ENCODE results near the gene PALM2AKAP2.

Gene PALM2AKAP2

DNA sequence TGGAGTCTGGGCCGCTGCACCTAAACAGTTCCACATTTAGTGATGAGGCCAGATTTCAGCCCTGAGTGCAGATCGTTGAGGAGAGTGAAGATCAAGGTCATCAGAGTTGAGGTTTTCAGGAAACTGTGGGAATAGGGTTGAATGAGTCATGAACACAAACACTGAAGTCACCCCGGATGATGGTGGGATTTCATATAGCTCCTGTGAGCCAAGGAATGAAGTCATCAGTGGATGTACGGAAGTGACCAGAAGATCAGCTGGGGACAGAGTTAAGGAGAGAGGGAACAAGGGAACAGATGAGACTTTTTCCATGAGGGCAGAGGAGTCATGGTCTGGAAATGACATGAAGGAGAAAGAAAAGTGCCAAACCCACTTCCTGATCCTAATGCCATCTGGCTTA, 36.5 kb downstream of the PALM2AKAP2 start:
- Histone ChIP-seq H3K36me3 (ENCODE audit: insufficient read depth, low read length) (no peaks in the 10 kb centered on the region), H4K20me1 (ENCODE audit: insufficient read depth, low read length, poor library complexity, severe bottlenecking) (no peaks in the 10 kb centered on the region), H3K9ac (ENCODE audit: low read depth, low read length, poor library complexity, severe bottlenecking) (no peak overlapping the region), H3F3A (ENCODE audit: low read depth) (no peaks in the 10 kb centered on the region), H3K4me3 (ENCODE audit: low read length, poor library complexity, severe bottlenecking) (no peak overlapping the region), H3K4me2 (ENCODE audit: low read depth, low read length, poor library complexity, severe bottlenecking) (no peak overlapping the region), H3K27me3 (ENCODE audit: insufficient read depth, low read length, poor library complexity, severe bottlenecking) (no peaks in the 10 kb centered on the region), H3K79me2 (ENCODE audit: insufficient read depth, low read length) (no peaks in the 10 kb centered on the region), H3K4me1 (ENCODE audit: insufficient read depth, low read length, poor library complexity, severe bottlenecking) (no peaks in the 10 kb centered on the region), H3K9me2 (replicated peaks; ENCODE audit: low read depth, low read length) (no peaks in the 10 kb centered on the region), H3K9me3 (ENCODE audit: insufficient read depth, low read depth, low read length) (no peaks in the 10 kb centered on the region), H2AFZ (ENCODE audit: low read length) (no peak overlapping the region)
- TF ChIP-seq, protein P1, sequence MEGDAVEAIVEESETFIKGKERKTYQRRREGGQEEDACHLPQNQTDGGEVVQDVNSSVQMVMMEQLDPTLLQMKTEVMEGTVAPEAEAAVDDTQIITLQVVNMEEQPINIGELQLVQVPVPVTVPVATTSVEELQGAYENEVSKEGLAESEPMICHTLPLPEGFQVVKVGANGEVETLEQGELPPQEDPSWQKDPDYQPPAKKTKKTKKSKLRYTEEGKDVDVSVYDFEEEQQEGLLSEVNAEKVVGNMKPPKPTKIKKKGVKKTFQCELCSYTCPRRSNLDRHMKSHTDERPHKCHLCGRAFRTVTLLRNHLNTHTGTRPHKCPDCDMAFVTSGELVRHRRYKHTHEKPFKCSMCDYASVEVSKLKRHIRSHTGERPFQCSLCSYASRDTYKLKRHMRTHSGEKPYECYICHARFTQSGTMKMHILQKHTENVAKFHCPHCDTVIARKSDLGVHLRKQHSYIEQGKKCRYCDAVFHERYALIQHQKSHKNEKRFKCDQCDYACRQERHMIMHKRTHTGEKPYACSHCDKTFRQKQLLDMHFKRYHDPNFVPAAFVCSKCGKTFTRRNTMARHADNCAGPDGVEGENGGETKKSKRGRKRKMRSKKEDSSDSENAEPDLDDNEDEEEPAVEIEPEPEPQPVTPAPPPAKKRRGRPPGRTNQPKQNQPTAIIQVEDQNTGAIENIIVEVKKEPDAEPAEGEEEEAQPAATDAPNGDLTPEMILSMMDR (conservative IDR thresholded peaks at IDR 0.05; ENCODE audit: low read length): no peak
- TF ChIP-seq EZH2phosphoT487 (IDR thresholded peaks at IDR 0.05; ENCODE audit: borderline replicate concordance): no peak

GRCh38 chr9:109817146-109817845, 37.3 kb downstream of the PALM2AKAP2 start:
- H3K4me2 ChIP-seq (ENCODE audit: low read depth, low read length, poor library complexity, severe bottlenecking): no peak overlapping the region

GRCh38 chr9:109817846-109818472, 38.0 kb downstream of the PALM2AKAP2 start:
- Histone ChIP-seq H3K4me1 (ENCODE audit: insufficient read depth, low read length, poor library complexity, severe bottlenecking) (no peaks in the 10 kb centered on the region), H3K27me3 (ENCODE audit: insufficient read depth, low read length, poor library complexity, severe bottlenecking) (no peaks in the 10 kb centered on the region)

More at GRCh38 chr9:109817146-109817845, 37.3 kb downstream of the PALM2AKAP2 start:
- H3K4me3 ChIP-seq (ENCODE audit: low read length, poor library complexity, severe bottlenecking): no peak overlapping the region
- H3K79me2 ChIP-seq (ENCODE audit: insufficient read depth, low read length): no peaks in the 10 kb centered on the region
- H2AFZ ChIP-seq (ENCODE audit: low read length): no peak overlapping the region
- TF ChIP-seq EZH2phosphoT487 (IDR thresholded peaks at IDR 0.05; ENCODE audit: borderline replicate concordance): no peak
- H3K9me3 ChIP-seq (ENCODE audit: insufficient read depth, low read depth, low read length): no peaks in the 10 kb centered on the region
- H3K27me3 ChIP-seq (ENCODE audit: insufficient read depth, low read length, poor library complexity, severe bottlenecking): no peaks in the 10 kb centered on the region
- H3K4me1 ChIP-seq (ENCODE audit: insufficient read depth, low read length, poor library complexity, severe bottlenecking): no peaks in the 10 kb centered on the region
- H3K9ac ChIP-seq (ENCODE audit: low read depth, low read length, poor library complexity, severe bottlenecking): no peak overlapping the region
- H3K9me2 ChIP-seq (replicated peaks; ENCODE audit: low read depth, low read length): no peaks in the 10 kb centered on the region
- no peaks in the 10 kb centered on the region for H4K20me1 ChIP-seq (ENCODE audit: insufficient read depth, low read length, poor library complexity, severe bottlenecking)
- no peaks in the 10 kb centered on the region for H3F3A ChIP-seq (ENCODE audit: low read depth)
- H3K36me3 ChIP-seq (ENCODE audit: insufficient read depth, low read length): no peaks in the 10 kb centered on the region

More at GRCh38 chr9:109817846-109818472, 38.0 kb downstream of the PALM2AKAP2 start:
- Histone ChIP-seq H3K9me2 (replicated peaks; ENCODE audit: low read depth, low read length) (no peaks in the 10 kb centered on the region), H3K79me2 (ENCODE audit: insufficient read depth, low read length) (no peaks in the 10 kb centered on the region), H3K4me2 (ENCODE audit: low read depth, low read length, poor library complexity, severe bottlenecking) (no peak overlapping the region), H3F3A (ENCODE audit: low read depth) (no peaks in the 10 kb centered on the region), H3K9me3 (ENCODE audit: insufficient read depth, low read depth, low read length) (no peaks in the 10 kb centered on the region), H2AFZ (ENCODE audit: low read length) (no peak overlapping the region), H3K4me3 (ENCODE audit: low read length, poor library complexity, severe bottlenecking) (no peak overlapping the region), H3K36me3 (ENCODE audit: insufficient read depth, low read length) (no peaks in the 10 kb centered on the region), H3K9ac (ENCODE audit: low read depth, low read length, poor library complexity, severe bottlenecking) (no peak overlapping the region), H4K20me1 (ENCODE audit: insufficient read depth, low read length, poor library complexity, severe bottlenecking) (no peaks in the 10 kb centered on the region)
- no peak for TF ChIP-seq EZH2phosphoT487 (IDR thresholded peaks at IDR 0.05; ENCODE audit: borderline replicate concordance)
- TF ChIP-seq, protein P1 (conservative IDR thresholded peaks at IDR 0.05; ENCODE audit: low read length): peak; percentile 94
